ENCODE data around the gene TBCCD1. TPM values are rescaled to one million over a fixed set of nuclear protein-coding genes. Genes with fewer than 3 reads are reported as not detected.

Gene TBCCD1
- total and polyA plus RNA-seq, 2 donors (not counting 3 experiments of a cell fraction or from before 2014, with no cell fraction given): 16.5 to 16.6 TPM

- Histone ChIP-seq H4K20me1 (replicated peaks; ENCODE audit: control insufficient read depth, extremely low read depth, insufficient read depth, low read length) (no peaks in the 10 kb centered on the region), H3K9me3 (replicated peaks; ENCODE audit: control insufficient read depth, insufficient read depth, low read length) (no peaks in the 10 kb centered on the region), H3K36me3 (ENCODE audit: control insufficient read depth in 2 of 2, extremely low read depth in 1 of 2, insufficient read depth in 2 of 2, low read length in 2 of 2) (no peaks in the 10 kb centered on the region), H3K27ac (ENCODE audit: insufficient read depth, low read depth, low read length) (peak overlapping the region; percentile 46), H3K27me3 (ENCODE audit: control insufficient read depth in 2 of 2, insufficient read depth in 2 of 2, low read length in 2 of 2) (no peaks in the 10 kb centered on the region), H3K79me2 (ENCODE audit: control insufficient read depth, insufficient read depth, low read length) (no peaks in the 10 kb centered on the region), H3K9me1 (replicated peaks; ENCODE audit: control insufficient read depth, extremely low read depth, insufficient read depth, low read length) (no peaks in the 10 kb centered on the region), H2AFZ (ENCODE audit: low read depth, low read length) (no peak overlapping the region), H3K4me2 (ENCODE audit: insufficient read depth, low read length) (peak overlapping the region; percentile 57), H3K4me1 (ENCODE audit: control insufficient read depth, extremely low read depth, insufficient read depth, low read length) (peaks cover 20% of the 10 kb centered on the region), H3K9ac (replicated peaks; ENCODE audit: extremely low read depth, insufficient read depth, low read length) (no peak overlapping the region), H3K4me3 (replicated peaks in 1 of 3; ENCODE audit: insufficient read depth in 1 of 3, low read depth in 1 of 3, low read length in 3 of 3) (no peak overlapping the region)
- dilution Hi-C loops (cut with MboI; ENCODE audit: extremely low pct_ligation_motif_present, low sequenced_read_pairs): no loop called here
- DNase-seq (ENCODE audit: low read depth, low spot score) (peak; percentile 41), FAIRE-seq (no peak)
- CTCF ChIA-PET: interaction anchor here (0.5 to 5.6 kb wide), 65 partner anchors 8 to 955 kb away, joined by 3 to 187 read pairs (median 4); partner anchors contain the start of genes DNAJB11, ETV5 and SENP2
- TF ChIP-seq POLR2AphosphoS5 (IDR thresholded peaks at IDR 0.05; ENCODE audit: insufficient read depth, low read depth, low read length): no peak
- no peak for TF ChIP-seq MAX (IDR thresholded peaks at IDR 0.05; ENCODE audit: insufficient read depth, insufficient read length)
- peak; percentile 59 for TF ChIP-seq JUN (IDR thresholded peaks at IDR 0.05; ENCODE audit: borderline replicate concordance, insufficient read depth, insufficient read length, low read depth)
- no peak for TF ChIP-seq CTCF (IDR thresholded peaks at IDR 0.05; ENCODE audit: extremely low read depth in 1 of 2, insufficient read depth in 1 of 2, low read depth in 1 of 2, low read length in 2 of 2)
- TF ChIP-seq POLR2A (IDR thresholded peaks at IDR 0.05; ENCODE audit: low read depth, low read length): no peak
- TF ChIP-seq GATA2 (IDR thresholded peaks at IDR 0.05; ENCODE audit: insufficient read depth, insufficient read length, low read depth, low read length): no peak
- TF ChIP-seq FOS (IDR thresholded peaks at IDR 0.05; ENCODE audit: borderline replicate concordance, insufficient read depth, low read length): peak; percentile 48
- TF ChIP-seq MYC (IDR thresholded peaks at IDR 0.05; ENCODE audit: low read depth, low read length): no peak
- no peak for TF ChIP-seq EZH2 (IDR thresholded peaks at IDR 0.05; ENCODE audit: borderline replicate concordance, low read depth, low read length, severe bottlenecking)
- POLR2A ChIA-PET: no interaction called here
- BruUV-seq (replicated peaks): no TSS peak
- intact Hi-C loops (cut with micrococcal nuclease): loop anchor here (1.0 to 10.0 kb wide), 5 partner anchors 26 to 886 kb away; partner anchors contain the start of genes ETV5 and TBCCD1
Observed at GRCh38 chr3:186540835-186541226, 26.3 kb downstream of the TBCCD1 start.
